CD4-positive, alpha-beta T cell treated with Interleukin-4 for 1 hour (primary cell): ENCODE measurements around the gene ANKRD16.
A peak's percentile ranks its signal among the peaks of the same experiment; 100 is the strongest.
"Not testable (repeated sequence)": the region's sequence is repeated elsewhere in the genome, so short reads cannot be mapped to it uniquely, and the experiment has no call there.

Experiments
- DNase-seq, 2 donors: peaks; one replicate each; pipeline ENCODE4 v3.0.0-alpha.2; 2020 to 2022

The ANKRD16 gene

DNA sequence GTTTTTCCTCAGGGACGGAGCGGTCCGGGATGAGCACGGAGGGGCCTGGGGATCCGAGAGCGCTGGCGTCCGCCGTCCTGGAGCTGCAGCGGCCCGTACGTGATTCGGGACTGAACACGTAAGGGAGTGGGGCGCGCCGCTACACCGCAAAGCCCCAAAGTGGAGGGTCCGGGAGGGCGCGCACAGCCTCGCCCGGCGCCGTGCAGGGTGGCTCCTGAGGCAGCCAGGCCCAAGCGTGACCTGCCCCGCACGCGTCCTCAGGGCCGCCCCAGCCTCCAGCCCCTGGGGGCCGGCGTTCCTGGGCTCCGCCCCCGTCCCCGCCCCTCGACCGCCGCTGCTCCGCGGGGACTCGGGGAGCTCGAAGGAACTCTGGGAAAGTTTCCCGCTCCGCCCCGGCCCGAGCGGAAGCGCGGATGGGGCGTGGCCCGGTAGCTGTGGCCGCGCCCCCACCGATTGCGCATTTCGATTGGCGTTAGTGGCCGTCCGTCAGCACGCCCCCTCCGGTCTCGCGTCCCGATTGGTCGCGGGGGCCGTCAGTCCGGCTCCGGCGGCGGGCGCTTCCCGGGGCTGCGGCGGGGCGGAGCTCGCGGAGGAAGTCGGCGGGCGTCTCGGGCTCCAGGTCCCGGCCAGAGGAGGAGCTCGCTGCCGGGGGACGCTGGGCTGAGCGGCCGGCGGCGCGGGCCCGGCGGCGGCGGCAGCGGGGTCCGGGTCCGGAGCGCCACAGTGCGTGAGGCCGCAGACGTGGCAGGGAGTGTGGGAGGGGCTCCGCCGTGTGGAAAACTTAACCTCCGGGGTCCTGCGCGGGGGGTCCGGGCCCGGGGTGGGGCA, at the start of gene ANKRD16, which contains the start of gene FBH1:
ANKRD16 (minus strand) TSS at position 270 of the 828 bp plus-strand sequence. CDS start 539 bp downstream, outside the sequence.
FBH1 (plus strand) TSS at position 620 of the 828 bp plus-strand sequence; CDS start at position 723, 103 bp downstream.
- DNase-seq: peak; percentile 95 to 98

DNA sequence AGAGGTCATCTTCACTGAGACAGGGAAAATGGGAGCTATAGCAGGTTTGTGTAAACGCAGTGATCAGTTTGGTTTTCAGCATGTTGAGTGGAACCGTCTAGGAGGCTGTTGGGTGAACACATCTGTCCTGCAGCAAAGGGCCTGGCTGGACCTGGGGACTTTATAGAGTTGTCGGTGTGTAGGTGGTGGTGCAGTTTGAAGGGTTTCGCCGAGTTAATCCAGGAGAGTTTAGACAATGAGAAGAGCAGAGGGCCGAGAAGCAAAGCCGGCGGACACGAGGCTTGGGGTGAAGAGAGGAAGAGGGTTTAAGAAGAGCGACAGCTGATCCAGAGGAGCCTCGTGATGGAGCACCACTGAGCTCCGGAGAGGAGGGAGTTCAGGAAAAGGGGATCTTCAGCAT, 48.6 kb upstream of the ANKRD16 start:
- DNase-seq: no peak

DNA sequence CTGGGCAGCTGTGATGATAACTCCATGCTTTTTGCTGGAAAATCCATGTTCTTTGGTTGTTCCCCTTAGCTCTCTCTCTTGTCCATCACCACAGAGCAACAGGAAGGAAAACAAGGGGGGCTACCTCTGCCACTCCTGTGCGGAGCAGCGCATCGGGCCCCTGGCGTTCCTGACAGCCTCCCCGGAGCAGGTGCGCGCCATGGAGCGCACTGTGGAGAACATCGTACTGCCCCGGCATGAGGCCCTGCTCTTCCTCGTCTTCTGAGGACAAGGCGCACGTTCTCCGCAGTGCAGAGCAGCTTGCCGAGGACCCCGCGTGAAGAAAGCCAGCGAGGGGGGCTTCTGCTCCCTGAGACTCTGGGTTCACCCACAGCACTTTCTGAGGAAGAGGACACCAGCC, 47.3 kb upstream of the ANKRD16 start:
- DNase-seq: no peak

GRCh38 chr10:5935628-5936027, 45.9 kb upstream of the ANKRD16 start:
- DNase-seq: no peak

- DNase-seq: no peak
Measured at GRCh38 chr10:5933909-5934546, 44.3 kb upstream of the ANKRD16 start.

GRCh38 chr10:5932345-5932744, 42.7 kb upstream of the ANKRD16 start:
- DNase-seq: no peak

- DNase-seq: no peak
Measured at GRCh38 chr10:5930272-5930671, 40.6 kb upstream of the ANKRD16 start.

- DNase-seq: no peak
Measured at GRCh38 chr10:5929442-5929841, 39.7 kb upstream of the ANKRD16 start.

GRCh38 chr10:5927306-5927705, 37.6 kb upstream of the ANKRD16 start:
- DNase-seq: no peak

DNA sequence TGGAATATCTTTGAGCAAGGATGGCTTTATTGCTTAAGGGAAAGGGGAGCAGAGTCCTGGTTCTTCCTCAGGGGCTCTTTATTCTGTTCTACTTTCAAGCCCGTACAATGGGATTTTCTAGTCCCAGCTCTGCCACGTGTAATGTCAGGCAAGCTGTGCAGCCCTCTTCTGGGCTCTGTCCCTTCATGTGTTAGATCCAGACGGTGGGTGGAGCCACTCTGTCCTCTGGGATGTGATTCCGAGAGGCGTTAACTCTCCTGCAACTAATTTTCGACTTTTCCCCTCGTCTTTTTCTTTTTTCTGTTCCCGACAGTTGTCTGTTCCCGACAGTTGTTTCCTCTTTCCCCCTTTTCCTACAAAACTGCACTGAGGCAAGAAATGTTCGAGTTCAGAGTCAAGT, 35.2 kb upstream of the ANKRD16 start:
- no peak for DNase-seq

DNA sequence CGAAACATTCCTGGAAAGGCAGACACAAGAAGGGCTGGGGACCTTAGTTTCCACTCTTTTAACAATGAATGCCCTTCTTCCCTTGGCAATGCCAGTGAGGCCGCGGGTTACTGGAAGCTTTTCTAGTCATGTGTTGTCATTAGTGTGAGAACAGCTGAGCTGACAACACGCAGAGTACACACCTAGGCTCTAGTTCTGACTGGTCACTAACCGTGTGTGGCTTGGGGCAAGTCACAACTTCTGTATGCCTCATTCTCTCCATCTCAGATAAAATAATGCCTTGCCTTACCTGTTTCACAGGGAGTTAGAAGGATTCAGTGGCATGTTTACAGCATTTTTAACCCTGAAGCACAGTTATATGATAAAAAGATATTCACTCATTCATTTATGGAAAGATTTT, 32.1 kb upstream of the ANKRD16 start:
- no peak for DNase-seq

DNA sequence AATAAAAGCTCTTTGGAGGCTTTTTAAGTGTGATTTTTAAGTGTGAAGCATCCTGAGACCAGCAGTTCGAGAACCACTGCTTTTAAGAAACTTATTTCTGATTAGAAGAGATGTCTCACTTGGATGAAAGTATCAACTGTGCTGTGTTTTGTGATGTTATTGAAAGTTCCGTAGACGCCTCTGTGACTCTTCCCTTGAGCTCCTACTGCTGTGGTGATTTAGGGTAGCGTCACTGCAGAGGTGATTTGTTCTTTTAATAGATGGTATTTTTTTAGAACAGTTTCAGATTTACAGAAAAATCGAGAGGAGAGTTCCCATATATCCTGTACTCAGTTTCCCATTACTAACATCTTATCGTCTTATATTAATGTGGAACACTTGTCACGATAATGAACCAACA, 29.9 kb upstream of the ANKRD16 start:
- DNase-seq: no peak

DNA sequence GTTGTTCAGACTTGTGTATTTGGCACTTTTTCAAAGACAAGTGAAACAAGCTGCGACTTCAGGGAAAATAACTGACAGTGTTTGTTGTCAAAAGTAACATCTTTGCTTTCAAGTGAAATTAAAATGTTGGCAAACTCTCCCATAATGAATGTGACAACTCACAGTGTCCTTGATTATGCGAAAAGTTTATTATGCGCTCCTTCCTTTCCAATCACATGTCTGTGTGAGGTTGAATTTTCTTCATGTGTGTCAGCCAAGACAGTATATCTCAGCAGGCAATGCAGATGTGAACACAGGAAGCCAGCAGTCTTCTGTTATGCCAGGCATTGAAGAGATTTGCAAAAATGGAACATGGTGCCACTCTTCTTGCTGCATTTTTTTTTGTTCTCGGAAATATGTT, 29.1 kb upstream of the ANKRD16 start:
- DNase-seq: no peak

- DNase-seq: no peak
Measured at GRCh38 chr10:5917305-5917704, 27.6 kb upstream of the ANKRD16 start.

DNA sequence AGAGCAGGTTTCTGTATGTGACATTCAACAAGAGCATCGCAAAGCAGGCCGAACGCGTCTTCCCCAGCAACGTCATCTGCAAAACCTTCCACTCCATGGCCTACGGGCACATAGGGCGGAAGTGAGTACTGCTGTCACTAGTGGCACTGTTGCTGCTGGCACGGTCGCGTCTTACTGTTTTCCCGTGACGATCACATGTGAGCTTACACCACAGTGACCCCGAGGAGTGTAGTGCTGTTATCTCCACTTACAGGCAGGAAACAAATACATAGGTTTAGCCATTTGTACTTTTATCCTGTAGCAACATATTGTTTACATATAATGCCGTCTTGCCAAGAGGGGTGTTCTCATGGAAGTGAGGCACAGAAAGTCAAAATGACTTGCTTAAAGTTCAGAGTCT, 25.8 kb upstream of the ANKRD16 start:
- DNase-seq: no peak

DNA sequence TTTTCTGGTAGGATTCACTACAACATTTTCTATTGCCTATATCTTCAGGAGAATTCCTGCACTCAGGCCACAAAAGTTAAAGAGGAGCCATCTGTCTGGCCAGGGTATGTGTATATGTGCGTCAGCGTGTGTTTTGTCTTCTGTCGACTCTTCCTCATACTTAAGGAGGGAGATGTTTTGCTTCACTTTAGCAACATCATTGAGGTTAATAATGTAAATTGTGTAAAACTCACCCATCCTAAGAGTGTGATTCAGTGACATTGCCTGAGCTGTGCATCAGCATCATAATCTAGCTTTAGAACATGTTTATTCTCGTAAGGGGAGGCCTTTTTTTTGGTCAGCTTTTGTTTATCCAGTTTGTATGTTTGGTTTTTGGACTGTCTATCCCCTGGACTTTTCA, 24.0 kb upstream of the ANKRD16 start:
- no peak for DNase-seq

DNA sequence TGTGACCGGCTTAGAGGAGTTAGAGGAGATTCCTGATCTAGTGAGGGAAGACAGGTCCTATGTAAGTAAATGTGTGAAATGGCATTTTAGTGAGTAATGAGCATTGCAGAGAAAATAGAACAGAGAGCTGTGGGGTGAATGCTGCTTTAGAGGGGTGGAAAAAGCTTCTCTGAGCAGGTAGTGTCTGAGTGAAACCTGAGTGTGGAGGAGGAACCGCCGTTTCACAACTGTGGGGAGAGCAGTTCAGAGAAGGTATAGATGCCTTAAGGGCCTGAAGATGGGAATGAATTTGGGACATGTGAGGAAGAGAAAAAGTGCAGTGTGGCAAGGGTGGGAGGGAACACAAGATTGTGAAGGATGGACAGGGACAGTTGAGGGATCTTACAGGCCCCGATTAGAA, 22.0 kb upstream of the ANKRD16 start:
- DNase-seq: no peak

GRCh38 chr10:5910323-5911100, 20.8 kb upstream of the ANKRD16 start:
- DNase-seq: no peak

DNA sequence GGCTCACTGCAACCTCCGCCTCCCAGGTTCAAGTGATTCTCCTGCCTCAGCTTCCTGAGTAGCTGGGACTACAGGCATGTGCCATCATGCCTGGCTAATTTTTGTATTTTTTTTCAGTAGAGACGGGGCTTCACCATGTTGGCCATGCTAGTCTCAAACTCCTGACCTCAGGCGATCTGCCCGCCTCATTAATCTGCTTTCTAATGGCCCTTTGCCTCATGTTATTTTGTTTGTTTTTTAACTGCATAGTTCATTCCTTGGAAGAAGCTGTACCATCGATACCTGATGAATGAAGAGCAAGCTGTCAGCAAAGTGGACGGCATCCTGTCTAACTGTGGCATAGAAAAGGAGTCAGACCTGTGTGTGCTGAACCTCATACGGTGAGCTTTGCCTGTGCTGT, 19.0 kb upstream of the ANKRD16 start:
- DNase-seq: not testable (repeated sequence)

DNA sequence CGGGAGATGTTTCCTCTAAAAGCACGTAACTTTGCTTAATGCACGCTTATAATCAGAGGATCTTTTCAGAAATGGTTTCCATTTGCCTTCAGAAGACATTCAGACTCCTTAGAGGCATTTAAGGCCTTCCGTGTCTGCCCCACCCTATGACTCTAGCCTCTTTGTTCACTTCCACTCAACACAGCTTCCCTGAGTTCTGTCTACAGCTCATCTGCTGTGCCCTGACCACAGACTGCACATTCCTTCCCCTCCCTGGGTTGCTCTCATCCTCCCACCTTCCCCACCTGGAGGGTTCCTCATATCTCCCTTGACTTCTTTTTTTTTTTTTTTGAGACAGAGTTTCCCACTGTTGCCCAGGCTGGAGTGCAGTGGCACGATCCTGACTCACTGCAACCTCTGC, 17.0 kb upstream of the ANKRD16 start:
- DNase-seq: no peak

DNA sequence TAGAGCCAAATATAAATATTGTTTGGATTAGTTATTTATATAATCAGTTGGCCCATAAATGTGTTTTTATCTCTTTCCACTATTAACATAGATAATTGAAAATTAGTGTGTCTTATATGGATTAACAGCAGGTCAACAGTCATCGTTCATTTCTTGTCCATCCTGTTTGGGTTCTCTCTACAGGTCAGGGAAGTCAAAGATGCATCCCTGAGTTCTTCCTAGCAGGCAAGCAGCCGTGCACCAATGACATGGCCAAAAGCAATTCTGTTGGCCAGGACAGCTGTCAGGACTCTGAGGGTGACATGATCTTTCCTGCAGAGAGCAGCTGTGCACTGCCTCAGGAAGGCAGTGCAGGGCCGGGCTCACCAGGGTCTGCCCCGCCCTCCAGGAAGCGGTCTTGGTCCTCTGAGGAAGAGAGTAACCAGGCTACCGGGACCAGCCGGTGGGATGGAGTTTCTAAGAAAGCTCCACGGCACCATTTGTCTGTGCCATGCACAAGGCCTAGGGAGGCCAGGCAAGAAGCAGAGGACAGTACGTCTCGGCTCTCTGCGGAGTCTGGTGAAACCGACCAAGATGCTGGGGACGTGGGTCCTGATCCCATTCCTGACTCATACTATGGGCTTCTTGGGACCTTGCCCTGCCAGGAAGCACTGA, 16.3 kb upstream of the ANKRD16 start:
- no peak for DNase-seq

DNA sequence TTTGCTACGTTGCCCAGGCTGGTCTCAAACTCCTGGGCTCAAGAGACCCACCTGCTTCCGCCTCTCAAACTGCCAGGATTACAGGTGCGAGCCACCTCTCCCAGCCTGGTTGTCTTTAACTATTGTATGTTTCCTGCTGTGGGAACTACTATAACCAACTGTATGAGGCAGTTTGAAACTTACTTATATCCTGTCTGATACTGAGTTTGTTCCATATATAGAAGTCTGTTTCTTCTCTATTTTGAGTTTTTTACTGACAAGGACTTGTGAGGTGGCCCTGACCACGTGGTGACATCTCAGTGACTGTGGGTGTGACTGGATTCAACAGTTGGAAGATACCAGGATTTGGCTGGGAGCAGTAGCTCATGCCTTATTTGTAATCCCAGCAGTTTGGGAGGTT, 14.5 kb upstream of the ANKRD16 start:
- DNase-seq: no peak

GRCh38 chr10:5903563-5903962, 13.9 kb upstream of the ANKRD16 start:
- no peak for DNase-seq
